Activated CD8-positive, alpha-beta memory T cell treated with anti-CD3 and anti-CD28 coated beads, Interleukin-2, amount 50 U/mL, for 1 hour (primary cell): ENCODE measurements around the gene NLRC4.
"Not testable (repeated sequence)": the region's sequence is repeated elsewhere in the genome, so short reads cannot be mapped to it uniquely, and the experiment has no call there.

Experiments used
- DNase-seq: peaks from one replicate; pipeline ENCODE4 v3.0.0-alpha.2; 2020; ENCODE audit errors: extremely low read depth

The NLRC4 gene

GRCh38 chr2:32264422-32265105 lies at the start of gene NLRC4:
TSS of gene NLRC4 (minus strand) at chr2:32264886. CDS start at chr2:32256775, 8,111 bp downstream.
- no peak for DNase-seq

GRCh38 chr2:32310577-32310976 lies 45.9 kb upstream of the NLRC4 start:
- no peak for DNase-seq

GRCh38 chr2:32293966-32294562 lies 29.4 kb upstream of the NLRC4 start:
- not testable (repeated sequence) for DNase-seq

- not testable (repeated sequence) for DNase-seq
Observed at GRCh38 chr2:32293493-32293892, 28.8 kb upstream of the NLRC4 start.

GRCh38 chr2:32291746-32292145 lies 27.1 kb upstream of the NLRC4 start:
- no peak for DNase-seq

- no peak for DNase-seq
Observed at GRCh38 chr2:32290000-32290339, 25.3 kb upstream of the NLRC4 start.

GRCh38 chr2:32289165-32289999 lies 24.7 kb upstream of the NLRC4 start:
- no peak for DNase-seq

- no peak for DNase-seq
Observed at GRCh38 chr2:32284321-32284720, 19.6 kb upstream of the NLRC4 start.

- DNase-seq = no peak
Observed at GRCh38 chr2:32278478-32278853, 13.8 kb upstream of the NLRC4 start.

- DNase-seq = peak; percentile 68
Observed at GRCh38 chr2:32277674-32278477, 13.2 kb upstream of the NLRC4 start, which contains the start of gene YIPF4. TSS of gene YIPF4 (plus strand) at chr2:32277904. CDS start at chr2:32278156, 252 bp downstream.

- DNase-seq = no peak
Observed at GRCh38 chr2:32277363-32277673, 12.6 kb upstream of the NLRC4 start.

- not testable (repeated sequence) for DNase-seq
Observed at GRCh38 chr2:32275790-32276189, 11.1 kb upstream of the NLRC4 start.

- no peak for DNase-seq
Observed at GRCh38 chr2:32274289-32274688, 9.6 kb upstream of the NLRC4 start.

- no peak for DNase-seq
Observed at GRCh38 chr2:32272279-32272678, 7.6 kb upstream of the NLRC4 start.

GRCh38 chr2:32271063-32271462 lies 6.4 kb upstream of the NLRC4 start:
- no peak for DNase-seq

GRCh38 chr2:32262105-32262504 lies 2.6 kb downstream of the NLRC4 start:
- no peak for DNase-seq

GRCh38 chr2:32260376-32260775 lies 4.3 kb downstream of the NLRC4 start:
- DNase-seq = no peak

GRCh38 chr2:32258242-32258641 lies 6.4 kb downstream of the NLRC4 start:
- no peak for DNase-seq

GRCh38 chr2:32250290-32250689 lies 14.4 kb downstream of the NLRC4 start:
- no peak for DNase-seq

- DNase-seq = no peak
Observed at GRCh38 chr2:32249731-32250236, 14.9 kb downstream of the NLRC4 start.

GRCh38 chr2:32248299-32248698 lies 16.4 kb downstream of the NLRC4 start:
- no peak for DNase-seq

GRCh38 chr2:32246911-32247310 lies 17.8 kb downstream of the NLRC4 start:
- DNase-seq = no peak
